ENCODE measurements around the gene FBL. TPM values are rescaled to one million over a fixed set of nuclear protein-coding genes. Genes with fewer than 3 reads are reported as not detected.
A peak's percentile ranks its signal among the peaks of the same experiment; 100 is the strongest.

Gene FBL
- total RNA-seq, 3 donors from 2014 or later, result 126 to 200 (median 155) TPM

- no peaks in the 10 kb centered on the region for H3K36me3 ChIP-seq (ENCODE audit: low read depth)
- DNase-seq (no peak), ATAC-seq (no peak)
- no peak overlapping the region for H3K4me3 ChIP-seq
- no peaks in the 10 kb centered on the region for H3K9me3 ChIP-seq
- intact Hi-C loops (cut with DNase I, micrococcal nuclease), result no loop called here
- TF ChIP-seq, protein P1, sequence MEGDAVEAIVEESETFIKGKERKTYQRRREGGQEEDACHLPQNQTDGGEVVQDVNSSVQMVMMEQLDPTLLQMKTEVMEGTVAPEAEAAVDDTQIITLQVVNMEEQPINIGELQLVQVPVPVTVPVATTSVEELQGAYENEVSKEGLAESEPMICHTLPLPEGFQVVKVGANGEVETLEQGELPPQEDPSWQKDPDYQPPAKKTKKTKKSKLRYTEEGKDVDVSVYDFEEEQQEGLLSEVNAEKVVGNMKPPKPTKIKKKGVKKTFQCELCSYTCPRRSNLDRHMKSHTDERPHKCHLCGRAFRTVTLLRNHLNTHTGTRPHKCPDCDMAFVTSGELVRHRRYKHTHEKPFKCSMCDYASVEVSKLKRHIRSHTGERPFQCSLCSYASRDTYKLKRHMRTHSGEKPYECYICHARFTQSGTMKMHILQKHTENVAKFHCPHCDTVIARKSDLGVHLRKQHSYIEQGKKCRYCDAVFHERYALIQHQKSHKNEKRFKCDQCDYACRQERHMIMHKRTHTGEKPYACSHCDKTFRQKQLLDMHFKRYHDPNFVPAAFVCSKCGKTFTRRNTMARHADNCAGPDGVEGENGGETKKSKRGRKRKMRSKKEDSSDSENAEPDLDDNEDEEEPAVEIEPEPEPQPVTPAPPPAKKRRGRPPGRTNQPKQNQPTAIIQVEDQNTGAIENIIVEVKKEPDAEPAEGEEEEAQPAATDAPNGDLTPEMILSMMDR (IDR thresholded peaks at IDR 0.05), result no peak
- peaks cover 12% of the 10 kb centered on the region for H3K4me1 ChIP-seq (ENCODE audit: low read depth)
Measured at GRCh38 chr19:39826311-39826945, 19.8 kb downstream of the FBL start.

DNA sequence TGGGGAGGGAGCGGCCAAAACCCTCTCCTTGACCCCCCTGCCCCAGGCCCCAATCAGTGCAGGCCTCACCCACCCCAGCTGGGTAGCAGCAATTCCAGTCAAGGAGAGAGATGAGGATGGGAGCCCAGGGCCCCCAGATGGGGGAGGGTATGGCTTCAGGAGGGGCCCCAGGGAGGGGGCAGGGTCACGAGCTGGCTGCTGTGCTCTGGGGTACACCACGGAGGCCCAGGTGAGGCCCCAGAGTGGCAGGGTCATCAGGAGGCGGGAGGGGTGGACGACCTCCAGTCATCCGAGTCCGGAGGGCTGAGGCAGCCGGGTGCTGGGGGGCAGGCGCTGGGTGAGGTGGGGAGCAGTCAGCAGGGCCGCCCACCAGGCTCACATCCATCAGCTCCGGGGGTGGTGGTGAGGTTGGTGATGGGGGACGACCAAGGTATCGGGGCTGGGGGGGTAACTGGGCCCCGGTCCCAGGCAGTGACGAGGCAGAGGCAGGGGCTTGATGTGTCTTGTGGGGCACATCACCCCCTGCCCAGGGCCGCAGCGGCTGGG is 20.6 kb downstream of the FBL start:
- H3K4me1 ChIP-seq (ENCODE audit: low read depth), result peaks cover 12% of the 10 kb centered on the region
- intact Hi-C loops (cut with DNase I, micrococcal nuclease), result no loop called here
- ATAC-seq, result no peak
- no peaks in the 10 kb centered on the region for H3K36me3 ChIP-seq (ENCODE audit: low read depth)
- H3K9me3 ChIP-seq, result no peaks in the 10 kb centered on the region
- TF ChIP-seq, protein P1 (IDR thresholded peaks at IDR 0.05), result no peak
- H3K4me3 ChIP-seq, result no peak overlapping the region
- peak in 1 of 3 donors; percentile 61 for DNase-seq

- no peak overlapping the region for H3K4me3 ChIP-seq
- TF ChIP-seq, protein P1 (IDR thresholded peaks at IDR 0.05), result no peak
- no peaks in the 10 kb centered on the region for H3K9me3 ChIP-seq
- intact Hi-C loops (cut with DNase I, micrococcal nuclease), result no loop called here
- ATAC-seq (no peak), DNase-seq (peak in 1 of 3 donors; percentile 45)
- H3K4me1 ChIP-seq (ENCODE audit: low read depth), result peaks cover 12% of the 10 kb centered on the region
- H3K36me3 ChIP-seq (ENCODE audit: low read depth), result no peaks in the 10 kb centered on the region
Measured at GRCh38 chr19:39825093-39825463, 21.1 kb downstream of the FBL start.

DNA sequence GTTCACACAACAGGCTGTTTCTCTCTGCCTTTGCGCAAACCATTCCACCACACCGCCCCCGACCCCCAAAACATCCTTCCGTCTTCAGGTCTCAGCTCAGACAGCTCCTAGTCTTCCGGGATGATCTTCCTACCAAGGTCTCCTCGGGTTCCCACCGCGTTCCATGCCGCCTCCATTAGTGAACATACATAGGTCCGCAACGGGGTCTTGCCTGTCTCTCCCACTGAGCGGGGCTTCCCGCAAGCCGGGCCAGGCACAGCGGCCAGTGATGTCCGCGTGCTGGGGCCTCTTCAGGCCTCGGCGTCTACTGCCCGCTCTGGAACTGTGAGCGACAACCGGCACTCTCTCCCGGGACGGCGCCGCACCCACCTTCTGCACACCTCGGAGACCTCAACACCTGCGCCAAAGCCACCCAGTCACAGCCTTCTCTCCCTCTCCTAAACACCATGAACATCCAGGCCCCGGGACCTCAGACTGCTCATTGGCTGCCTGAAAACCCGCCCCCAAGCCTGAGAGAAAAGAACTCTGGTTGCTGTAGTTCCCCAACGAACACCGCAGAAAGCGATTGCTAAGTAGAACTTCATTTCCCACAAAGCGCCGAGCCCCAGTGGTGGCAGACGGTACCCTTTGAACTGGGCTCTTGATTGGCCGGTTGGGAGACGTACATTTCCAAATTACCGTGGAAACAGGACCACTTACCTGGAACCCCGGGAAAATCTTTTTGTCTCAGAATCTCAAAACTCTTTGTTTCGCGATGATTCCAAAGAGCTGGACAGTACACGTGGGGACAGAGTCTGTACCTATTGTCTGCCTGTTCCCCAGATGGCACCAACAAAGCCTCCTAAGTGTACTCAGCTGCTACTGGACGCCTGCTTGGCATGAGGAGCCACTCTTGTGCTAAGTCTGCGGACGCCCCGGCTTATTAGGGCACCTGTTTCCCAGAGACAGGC is 21.8 kb downstream of the FBL start:
- Histone ChIP-seq H3K9me3 (no peaks in the 10 kb centered on the region), H3K4me3 (peak overlapping the region; percentile 36), H3K4me1 (ENCODE audit: low read depth) (peaks cover 12% of the 10 kb centered on the region), H3K36me3 (ENCODE audit: low read depth) (no peaks in the 10 kb centered on the region)
- TF ChIP-seq, protein P1 (IDR thresholded peaks at IDR 0.05), result no peak
- ATAC-seq (peak; percentile 96), DNase-seq (peak; percentile 86 to 91 (median 87))
- intact Hi-C loops (cut with DNase I, micrococcal nuclease), result no loop called here

- no peaks in the 10 kb centered on the region for H3K36me3 ChIP-seq (ENCODE audit: low read depth)
- TF ChIP-seq, protein P1 (IDR thresholded peaks at IDR 0.05), result no peak
- DNase-seq, result no peak
- ATAC-seq, result no peak
- peaks cover 12% of the 10 kb centered on the region for H3K4me1 ChIP-seq (ENCODE audit: low read depth)
- H3K9me3 ChIP-seq, result no peaks in the 10 kb centered on the region
- intact Hi-C loops (cut with DNase I, micrococcal nuclease), result no loop called here
- peak overlapping the region; percentile 36 for H3K4me3 ChIP-seq
Measured at GRCh38 chr19:39823686-39824085, 22.5 kb downstream of the FBL start.

Data from mucosa of descending colon (tissue), 3 donors.